ENCODE results near the gene CHERP.
"Not testable (repeated sequence)": the region's sequence is repeated elsewhere in the genome, so short reads cannot be mapped to it uniquely, and the experiment has no call there.

The CHERP gene

DNA sequence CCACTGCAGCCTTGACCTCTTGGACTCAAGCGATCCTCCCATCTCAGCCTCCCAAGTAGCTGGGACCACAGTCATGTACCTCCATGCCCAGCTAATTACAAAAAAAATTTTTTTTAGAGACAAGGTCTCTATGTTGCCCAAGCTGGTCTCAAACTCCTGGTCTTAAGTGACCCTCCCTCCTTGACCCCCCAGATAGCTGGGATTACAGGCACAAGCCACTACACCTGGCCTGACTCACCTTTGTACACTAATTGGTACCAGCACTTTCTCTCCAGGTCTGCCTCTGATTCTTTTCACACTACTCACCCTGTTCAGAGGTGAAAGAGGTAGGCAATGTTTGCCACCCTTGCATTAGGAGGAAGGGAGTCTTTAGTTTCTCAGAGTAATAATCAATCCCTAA lies 64.9 kb downstream of the CHERP start:
- DNase-seq (ENCODE audit: insufficient read length, low spot score): no peak
- TF ChIP-seq, protein P1, sequence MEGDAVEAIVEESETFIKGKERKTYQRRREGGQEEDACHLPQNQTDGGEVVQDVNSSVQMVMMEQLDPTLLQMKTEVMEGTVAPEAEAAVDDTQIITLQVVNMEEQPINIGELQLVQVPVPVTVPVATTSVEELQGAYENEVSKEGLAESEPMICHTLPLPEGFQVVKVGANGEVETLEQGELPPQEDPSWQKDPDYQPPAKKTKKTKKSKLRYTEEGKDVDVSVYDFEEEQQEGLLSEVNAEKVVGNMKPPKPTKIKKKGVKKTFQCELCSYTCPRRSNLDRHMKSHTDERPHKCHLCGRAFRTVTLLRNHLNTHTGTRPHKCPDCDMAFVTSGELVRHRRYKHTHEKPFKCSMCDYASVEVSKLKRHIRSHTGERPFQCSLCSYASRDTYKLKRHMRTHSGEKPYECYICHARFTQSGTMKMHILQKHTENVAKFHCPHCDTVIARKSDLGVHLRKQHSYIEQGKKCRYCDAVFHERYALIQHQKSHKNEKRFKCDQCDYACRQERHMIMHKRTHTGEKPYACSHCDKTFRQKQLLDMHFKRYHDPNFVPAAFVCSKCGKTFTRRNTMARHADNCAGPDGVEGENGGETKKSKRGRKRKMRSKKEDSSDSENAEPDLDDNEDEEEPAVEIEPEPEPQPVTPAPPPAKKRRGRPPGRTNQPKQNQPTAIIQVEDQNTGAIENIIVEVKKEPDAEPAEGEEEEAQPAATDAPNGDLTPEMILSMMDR (IDR thresholded peaks at IDR 0.05; ENCODE audit: insufficient read depth, missing control alignments): no peak

DNA sequence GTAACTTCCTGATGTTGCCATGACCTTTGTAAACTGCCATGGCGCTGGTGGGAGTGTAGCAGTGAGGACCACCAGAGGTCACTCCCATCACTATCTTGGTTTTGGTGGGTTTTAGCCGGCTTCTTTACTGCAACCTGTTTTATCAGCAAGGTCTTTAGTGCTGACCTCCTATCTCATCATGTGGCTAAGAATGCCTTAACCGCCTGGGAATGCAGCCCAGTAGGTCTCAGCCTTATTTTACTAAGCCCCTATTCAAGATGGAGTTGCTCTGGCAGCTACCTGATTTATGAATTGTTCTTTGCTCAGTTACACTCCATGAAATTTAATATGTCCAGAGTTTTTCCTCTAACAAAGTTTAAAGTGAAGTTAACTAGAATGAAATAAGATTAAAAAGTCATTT lies 65.8 kb downstream of the CHERP start:
- no peak for FAIRE-seq
- no peak for DNase-seq (ENCODE audit: insufficient read length, low spot score)
- TF ChIP-seq, protein P1 (IDR thresholded peaks at IDR 0.05; ENCODE audit: insufficient read depth, missing control alignments): no peak

More for the DNA sequence above, 64.9 kb downstream of the CHERP start:
- no peak for FAIRE-seq

DNA sequence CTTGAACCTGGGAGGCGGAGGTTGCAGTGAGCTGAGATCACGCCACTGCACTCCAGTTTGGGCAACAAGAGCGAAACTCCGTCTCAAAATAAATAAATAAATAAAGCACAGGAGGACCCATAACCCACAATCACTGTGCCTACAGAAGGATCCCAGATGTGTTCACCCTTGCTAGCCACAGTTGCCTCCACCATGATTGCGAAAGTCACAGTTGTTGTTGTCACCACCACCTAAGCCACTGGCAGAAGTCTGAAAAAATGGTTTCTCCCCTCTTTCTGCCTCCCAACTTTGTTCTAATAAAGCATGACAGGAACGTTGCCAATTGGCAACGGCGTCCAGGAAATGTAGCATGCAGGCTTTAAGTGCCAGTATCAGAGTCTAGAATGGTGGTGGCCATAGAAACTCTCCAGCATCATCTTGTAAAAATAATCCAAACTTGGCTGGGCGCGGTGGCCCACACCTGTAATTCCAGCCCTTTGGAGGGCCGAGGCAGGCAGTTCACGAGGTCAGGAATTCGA lies 68.3 kb downstream of the CHERP start:
- DNase-seq (ENCODE audit: insufficient read length, low spot score): no peak
- TF ChIP-seq, protein P1 (IDR thresholded peaks at IDR 0.05; ENCODE audit: insufficient read depth, missing control alignments): no peak
- no peak for FAIRE-seq

DNA sequence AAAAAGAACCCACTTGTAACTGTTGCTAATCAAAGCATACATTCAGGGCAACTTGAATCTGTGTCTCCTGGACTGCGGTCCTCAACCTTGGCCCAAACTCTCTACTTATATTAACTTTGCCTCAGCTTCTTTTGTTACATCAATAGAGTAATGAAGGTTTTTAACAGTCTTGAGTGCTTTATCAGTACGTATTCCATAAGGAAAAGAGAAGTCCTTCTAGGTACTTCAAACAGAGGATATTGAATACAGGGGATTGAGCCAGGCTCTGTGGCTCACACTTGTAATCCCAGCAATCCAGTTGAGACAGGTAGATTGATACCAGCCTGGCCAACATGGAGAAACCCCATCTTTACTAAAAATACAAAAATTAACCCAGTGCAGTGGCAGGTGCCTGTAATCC lies 69.2 kb downstream of the CHERP start:
- TF ChIP-seq, protein P1 (IDR thresholded peaks at IDR 0.05; ENCODE audit: insufficient read depth, missing control alignments): no peak
- FAIRE-seq (no peak), DNase-seq (ENCODE audit: insufficient read length, low spot score) (no peak)

DNA sequence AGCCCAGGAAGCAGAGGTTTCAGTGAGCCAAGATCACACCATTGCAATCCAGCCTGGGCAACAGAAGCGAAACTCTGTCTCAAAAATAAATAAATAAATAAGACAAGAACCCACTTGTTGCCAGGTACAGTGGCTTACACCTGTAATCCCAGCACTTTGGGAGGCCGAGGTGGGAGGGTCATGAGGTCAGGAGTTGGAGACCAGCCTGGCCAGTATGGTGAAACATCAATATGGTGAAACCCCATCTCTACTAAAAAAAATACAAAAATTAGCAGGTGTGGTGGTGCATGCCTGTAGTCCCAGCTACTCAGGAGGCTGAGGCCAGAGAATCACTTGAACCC lies 69.7 kb downstream of the CHERP start:
- not testable (repeated sequence) for FAIRE-seq

DNA sequence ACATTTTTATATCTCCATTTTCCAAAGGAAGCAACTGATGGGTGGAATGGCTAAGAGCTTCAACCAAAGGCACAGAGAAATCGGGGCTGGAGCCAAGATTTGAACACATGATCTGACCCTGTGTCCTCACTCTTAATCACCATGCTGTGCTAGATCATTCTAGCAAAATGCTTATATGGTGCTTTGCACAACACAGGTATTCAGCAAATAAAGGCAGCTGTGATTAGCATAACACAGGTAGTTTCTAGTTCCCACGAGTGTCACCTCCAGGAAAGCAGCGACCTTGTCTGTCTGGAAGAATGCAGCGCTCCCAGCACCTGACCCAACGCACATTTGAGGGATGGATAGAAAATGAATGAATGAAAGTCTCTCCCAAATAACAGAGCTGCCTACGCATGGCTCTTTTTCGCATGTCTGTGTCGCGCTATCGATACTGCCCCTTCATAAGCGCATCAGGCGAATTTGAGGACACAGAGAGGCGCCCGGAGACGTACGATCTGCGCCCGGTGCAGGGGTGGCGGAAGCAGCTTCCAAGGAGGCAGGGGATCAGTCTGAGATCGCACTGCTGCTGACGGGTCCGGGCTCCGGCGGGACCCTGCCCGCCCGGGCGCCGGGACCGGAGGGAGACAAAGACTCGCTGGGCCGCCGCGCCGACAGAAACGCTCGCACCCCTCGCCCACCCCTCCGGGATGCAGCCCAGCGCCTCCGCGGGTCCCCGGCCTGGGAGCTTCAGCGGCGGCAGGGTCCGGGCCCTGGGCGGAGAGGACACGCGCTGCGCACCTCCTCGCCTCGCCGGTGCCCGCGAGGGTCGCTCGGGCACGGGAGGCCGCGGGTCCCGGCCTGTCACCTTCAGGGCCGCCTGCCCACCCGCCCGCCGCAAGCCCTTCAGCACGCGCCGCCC lies 71.1 kb downstream of the CHERP start:
- TF ChIP-seq, protein P1 (IDR thresholded peaks at IDR 0.05; ENCODE audit: insufficient read depth, missing control alignments): no peak
- FAIRE-seq: no peak

More for the DNA sequence above, 69.7 kb downstream of the CHERP start:
- DNase-seq (ENCODE audit: insufficient read length, low spot score): not testable (repeated sequence)

DNA sequence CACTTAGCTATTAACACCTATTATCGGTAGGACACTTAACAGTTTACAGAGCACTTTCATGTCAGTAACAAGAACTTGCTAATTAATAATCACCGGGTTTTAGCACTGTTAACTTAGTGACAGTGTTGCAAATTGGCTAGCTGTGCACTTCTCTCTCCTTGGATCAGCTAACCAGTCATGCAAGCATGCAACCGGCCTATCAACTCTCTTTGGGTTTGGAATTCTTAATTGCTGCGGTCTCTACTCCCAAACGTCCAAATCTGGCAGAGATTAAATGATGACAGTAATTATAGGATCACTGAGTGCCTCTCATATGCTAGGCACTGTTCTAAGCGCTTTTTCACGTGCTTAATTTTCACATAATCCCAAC lies 71.7 kb downstream of the CHERP start:
- peak; percentile 68 for DNase-seq (ENCODE audit: insufficient read length, low spot score)
- TF ChIP-seq, protein P1 (IDR thresholded peaks at IDR 0.05; ENCODE audit: insufficient read depth, missing control alignments): no peak
- FAIRE-seq: no peak

More for the DNA sequence above, 71.1 kb downstream of the CHERP start:
- DNase-seq (ENCODE audit: insufficient read length, low spot score): no peak
